ENCODE results near the gene GPR42. TPM values are rescaled to one million over a fixed set of nuclear protein-coding genes. Genes with fewer than 3 reads are reported as not detected.
"Not testable (repeated sequence)": the region's sequence is repeated elsewhere in the genome, so short reads cannot be mapped to it uniquely, and the experiment has no call there.

Gene GPR42
- total RNA-seq, 1 donor from 2014 or later: not detected

DNA sequence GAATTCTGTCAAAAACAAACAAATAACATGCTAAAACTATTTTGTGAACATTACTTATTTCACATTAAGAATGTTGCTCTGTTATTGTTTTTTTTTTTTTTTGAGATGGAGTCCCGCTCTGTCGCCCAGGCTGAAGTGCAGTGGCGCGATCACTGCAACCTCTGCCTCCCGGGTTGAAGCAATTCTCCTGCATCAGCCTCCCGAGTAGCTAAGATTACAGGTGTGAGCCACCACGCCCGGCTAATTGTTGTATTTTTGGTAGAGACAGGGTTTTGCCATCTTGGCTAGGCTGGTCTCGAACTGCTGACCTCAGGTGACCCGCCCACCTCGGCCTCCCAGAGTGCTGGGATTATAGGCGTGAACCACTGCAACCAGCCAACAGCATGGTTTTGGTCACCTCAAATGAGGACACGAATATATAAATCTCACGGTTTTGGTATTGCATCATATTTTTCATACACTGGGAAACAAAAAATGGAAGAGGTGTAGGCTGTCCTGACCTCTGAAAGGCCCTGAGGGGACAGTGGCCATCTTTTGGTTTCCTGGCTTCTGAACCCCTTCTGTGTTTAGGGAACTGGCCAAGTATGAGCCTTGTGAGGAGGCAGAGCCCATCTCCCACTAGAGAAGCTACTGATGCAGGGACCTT lies 25.5 kb downstream of the GPR42 start:
- DNase-seq (ENCODE audit: low read depth in 2 of 2): no peak

DNA sequence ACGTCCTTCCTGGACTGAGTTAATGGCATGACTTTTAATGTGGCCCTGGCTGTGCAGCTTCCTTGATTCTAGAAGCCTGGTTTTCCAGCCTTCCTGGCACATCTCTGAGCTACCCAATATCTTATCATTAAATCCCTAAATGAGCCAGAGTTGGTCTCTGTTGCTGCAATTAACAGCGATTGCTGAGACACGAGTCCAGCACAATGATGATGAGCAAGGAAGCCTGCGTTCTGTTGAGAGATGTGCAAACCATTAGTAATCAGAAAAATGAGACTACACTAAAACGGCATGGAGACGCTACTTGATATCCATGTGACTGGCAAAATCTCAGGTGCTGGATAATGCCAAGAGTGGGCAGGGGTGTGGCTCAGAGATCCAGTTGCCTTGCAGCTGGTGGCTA lies 26.2 kb downstream of the GPR42 start:
- no peak for DNase-seq (ENCODE audit: low read depth in 2 of 2)

DNA sequence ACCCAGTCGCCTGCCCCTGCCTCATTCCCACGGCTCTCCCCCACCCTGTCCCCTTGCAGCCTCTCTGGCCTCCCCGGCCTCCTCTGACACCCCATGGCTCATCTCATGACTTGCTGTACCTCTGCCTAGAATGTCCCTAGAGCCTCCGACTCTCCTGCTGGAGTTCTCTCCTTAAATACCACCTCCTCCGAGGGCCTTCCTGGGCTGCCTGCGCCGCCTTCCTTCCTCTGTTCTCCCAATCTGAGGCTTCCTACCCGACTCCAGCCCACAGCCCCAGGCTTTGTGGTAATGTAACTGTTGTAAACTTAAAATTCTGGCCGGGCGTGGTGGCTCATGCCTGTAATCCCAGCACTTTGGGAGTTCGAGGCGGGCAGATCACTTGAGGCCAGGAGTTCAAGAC lies 27.7 kb downstream of the GPR42 start:
- DNase-seq (ENCODE audit: low read depth in 2 of 2): no peak

DNA sequence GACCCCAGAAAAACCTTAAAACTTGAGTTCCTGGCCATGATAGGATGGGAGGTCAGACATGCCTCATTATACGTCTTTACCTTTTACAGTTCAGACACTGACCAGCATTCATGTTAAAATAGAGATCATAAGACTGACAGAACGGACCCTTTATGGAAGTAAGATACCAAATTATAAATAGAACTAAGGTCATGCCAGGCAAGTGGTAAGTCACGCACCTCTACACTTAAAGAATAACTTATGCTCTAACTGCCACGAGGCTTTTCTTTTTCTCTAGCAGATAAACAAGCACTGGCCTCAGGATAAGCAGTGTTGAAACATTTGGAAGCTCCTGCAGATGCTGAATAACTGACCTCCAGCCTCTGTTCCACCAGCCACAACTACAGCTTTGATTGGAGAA lies 28.4 kb downstream of the GPR42 start:
- DNase-seq (ENCODE audit: low read depth in 2 of 2): no peak

DNA sequence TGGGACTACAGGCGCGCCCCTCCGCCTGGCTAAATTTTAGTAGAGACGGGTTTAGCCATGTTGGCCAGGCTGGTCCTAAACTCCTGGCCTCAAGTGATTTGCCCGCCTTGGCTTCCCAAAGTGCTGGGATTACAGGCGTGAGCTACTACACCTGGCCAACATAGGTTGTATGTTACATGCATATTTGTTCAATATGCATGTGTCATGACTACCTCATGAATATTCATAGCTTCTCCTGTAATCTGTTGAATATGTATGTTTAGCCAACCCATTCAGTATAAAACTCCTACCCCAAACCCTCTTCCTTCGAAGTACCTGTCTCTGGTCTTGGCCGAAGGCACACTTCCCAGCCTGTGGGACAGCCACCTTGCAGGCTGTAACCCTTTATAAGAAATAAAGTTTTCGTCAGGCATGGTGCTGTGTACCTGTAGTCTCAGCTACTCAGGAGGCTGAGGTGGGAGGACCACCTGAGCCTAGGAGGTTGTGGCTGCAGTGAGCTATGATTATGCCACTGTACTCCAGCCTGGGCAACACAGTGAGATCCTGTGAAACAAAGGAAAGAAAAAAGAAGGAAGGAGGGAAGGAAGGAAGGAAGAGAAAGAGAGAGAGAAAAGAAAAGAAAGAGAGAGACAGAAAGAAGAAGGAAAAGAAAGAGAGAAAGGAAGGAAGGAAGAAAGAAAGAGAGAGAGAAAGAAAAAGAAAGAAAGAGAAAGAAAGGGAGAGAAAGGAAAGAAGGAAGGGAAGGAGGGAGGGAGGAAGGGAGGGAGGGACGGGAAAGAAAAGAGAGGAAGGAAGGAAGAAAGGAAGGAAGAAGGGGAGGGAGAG lies 29.3 kb downstream of the GPR42 start:
- no peak for DNase-seq (ENCODE audit: low read depth in 2 of 2)

DNA sequence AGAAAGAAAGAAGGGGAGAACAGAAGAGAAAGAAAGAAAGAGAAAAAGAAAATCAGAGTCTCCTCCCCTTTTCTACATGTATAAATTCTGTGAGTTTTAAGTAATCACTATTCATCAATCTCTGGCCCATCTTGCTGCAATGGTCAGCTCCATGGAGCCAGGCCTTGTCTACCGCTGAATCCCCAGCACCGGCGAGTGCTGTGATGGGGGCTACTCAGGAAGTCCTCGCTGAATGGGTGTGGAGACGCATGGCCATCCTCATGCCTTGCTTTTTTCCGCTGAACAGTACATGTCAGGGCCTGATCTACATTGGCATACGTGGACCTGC lies 29.9 kb downstream of the GPR42 start:
- DNase-seq (ENCODE audit: low read depth in 2 of 2): no peak

DNA sequence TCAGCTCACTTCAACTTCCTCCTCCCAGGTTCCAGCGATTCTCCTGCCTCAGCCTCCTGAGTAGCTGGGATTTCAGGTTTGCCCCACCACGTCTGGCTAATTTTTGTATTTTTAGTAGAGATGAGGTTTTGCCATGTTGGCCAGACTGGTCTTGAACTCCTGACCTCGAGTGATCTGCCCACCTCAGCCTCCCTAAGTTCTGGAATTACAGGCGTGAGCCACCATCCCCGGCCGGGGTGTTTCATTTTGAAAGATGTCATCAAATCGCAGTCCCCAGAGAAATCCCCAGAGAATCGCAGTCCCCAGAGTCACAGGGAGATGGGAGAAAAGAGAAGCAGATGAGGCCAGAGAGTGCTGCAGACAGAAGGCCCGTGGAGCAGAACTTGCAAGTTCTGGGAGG lies 30.5 kb downstream of the GPR42 start:
- not testable (repeated sequence) for DNase-seq (ENCODE audit: low read depth in 2 of 2)

DNA sequence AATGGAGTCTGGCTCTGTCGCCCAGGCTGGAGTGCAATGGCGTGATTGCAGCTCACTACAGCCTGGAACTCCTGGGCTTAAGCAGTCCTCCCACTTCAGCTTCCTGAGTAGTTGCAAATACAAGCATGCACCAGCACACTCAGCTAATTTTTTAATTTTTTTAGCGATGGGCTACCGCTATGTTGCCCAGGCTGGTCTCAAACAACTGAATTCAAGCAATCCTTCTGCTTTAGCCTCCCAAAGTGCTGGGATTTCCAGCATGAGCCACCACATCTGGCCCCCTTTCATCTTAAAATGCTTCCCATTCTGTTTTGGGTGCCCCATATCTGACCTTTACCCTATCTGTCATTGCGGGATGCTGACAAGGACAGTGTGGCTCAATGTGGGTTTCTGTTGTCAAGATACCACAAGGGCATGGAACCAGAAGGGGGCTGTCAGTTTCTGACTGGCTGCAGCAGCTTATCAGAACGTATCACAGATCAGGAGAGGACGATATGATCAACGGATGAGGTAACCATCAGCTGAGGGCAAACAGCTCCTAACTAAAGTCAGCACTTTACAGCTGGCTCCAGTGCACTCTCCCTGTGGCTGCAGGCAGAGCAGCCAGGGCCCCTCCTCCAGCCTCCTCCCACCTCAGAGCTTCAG lies 32.4 kb downstream of the GPR42 start:
- DNase-seq (ENCODE audit: low read depth in 2 of 2): no peak

DNA sequence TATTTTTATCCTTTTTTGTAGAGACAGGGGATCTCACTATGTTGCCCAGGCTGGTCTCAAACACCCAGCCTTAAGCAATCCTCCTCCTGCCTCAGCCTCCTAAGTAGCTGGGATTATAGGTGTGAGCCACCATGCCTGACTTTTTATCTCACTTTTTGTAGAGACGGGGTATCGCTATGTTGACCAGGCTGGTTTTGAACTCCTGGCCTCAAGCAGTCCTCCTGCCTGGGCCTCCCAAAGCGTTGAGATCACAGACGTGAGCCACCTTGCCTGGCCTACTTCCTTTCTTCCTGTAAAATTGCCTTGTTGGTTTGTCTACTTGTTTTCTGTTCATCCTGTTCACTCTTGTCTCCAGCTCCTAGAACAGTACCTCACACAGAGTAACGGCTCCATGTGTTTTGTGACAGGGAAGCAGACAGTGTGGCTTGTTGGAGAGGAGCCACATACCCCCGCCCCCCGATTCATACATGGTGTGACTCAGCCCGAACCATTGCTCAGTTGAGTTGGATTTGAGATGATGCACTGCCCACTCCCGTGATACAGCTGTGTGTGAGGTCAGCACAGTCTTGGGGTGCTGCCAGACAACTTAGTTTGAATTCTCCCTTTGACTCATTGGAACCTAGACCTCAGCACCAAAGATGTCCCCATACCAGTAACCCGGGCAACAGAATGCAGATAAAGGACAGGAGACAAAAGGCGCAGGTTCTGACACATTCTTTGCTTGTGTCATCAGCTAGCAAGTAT lies 34.2 kb downstream of the GPR42 start:
- DNase-seq (ENCODE audit: low read depth in 2 of 2): no peak

DNA sequence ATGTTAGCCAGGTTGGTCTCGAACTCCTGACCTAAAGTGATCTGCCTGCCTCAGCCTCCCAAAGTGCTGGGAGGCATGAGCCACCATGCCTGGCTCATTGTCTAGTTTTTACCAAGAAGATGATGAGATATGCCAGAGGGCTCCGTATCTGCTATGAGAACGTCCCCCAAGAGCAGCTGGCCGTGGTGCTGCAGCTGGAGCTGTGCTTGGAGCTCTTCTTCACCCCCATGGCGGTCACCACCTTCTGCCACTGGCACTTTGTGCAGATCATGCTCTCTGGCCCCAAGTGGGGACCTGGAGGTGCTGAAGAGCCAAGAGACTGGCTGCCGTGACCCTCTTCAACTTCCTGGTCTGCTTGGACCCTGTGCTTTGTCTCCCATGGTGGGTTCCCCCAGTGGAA lies 36.8 kb downstream of the GPR42 start:
- no peak for DNase-seq (ENCODE audit: low read depth in 2 of 2)

DNA sequence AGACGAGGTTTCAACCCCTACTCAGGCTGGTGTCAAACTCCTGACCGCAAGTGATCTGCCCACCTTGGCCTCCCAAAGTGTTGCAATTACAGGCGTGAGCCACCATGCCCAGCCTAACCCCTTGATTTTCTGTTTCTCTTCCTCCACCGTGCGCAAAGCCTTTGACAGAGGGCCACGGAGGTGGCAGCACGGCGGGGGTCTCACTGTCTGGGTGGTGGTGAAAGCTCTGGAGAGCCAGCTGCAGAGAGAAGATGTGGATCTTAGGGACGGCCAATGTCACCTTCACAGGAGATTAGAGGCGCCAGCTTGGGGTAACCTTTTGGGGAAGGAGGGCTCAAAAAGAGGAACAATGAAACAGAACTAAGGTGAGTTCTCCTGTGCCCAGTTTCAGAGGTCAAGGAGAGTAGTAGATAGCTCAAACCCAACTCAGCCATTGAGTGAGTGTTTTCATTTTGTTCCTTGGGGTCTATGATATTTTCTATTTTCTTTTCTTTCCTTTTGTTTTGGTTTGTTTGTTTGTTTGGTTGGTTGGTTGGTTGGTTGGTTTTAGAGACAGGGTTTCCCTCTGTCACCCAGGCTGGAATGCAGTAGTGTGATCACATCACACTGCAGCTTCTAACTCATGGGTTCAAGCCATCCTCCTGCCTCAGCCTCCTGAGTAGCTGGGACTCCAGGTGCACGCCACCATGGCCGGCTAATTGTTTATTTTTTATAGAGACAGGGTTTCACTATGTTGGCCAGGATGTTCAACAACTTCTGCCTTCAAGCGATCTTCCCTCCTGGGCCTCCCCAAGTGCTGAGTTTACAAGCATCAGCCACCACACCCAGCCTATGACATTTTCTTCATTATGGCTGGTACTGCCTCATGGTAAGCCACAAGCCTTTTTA lies 37.7 kb downstream of the GPR42 start:
- DNase-seq (ENCODE audit: low read depth in 2 of 2): no peak

DNA sequence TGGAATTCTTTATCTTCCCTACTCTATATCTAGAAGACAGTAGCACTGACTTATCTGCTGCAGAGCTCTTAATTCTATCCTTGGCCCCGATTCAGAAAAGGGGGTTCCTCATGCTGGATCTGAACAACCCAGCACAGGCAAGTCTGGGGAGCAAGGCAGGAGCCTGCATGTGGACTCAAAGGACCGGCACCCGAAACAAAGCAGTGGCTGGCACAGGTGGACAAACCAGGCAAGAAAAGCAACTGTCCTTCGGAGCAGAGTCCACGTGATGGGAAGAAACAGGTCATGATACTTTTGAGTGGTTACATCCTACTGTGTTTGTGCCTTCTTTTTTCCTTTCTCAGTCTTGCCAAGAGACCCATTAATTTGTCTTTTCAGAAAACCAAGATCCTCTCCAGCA lies 38.3 kb downstream of the GPR42 start:
- no peak for DNase-seq (ENCODE audit: low read depth in 2 of 2)

DNA sequence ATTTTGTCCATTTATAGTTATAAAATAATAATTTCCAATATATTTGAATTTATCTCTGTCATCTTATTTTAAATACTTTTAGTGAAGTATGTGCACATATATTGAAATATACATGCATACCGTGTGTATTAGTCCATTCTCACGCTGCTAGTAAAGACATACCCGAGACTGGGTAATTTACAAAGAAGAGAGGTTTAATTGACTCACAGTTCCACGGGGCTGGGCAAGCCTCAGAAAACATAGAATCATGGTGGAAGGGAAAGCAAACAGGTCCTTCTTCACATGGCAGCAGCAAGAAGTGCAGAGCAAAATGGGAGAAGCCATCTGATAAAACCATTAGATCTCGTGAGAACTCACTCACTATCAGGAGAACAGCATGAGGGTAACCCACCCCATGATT lies 39.6 kb downstream of the GPR42 start:
- no peak for DNase-seq (ENCODE audit: low read depth in 2 of 2)

DNA sequence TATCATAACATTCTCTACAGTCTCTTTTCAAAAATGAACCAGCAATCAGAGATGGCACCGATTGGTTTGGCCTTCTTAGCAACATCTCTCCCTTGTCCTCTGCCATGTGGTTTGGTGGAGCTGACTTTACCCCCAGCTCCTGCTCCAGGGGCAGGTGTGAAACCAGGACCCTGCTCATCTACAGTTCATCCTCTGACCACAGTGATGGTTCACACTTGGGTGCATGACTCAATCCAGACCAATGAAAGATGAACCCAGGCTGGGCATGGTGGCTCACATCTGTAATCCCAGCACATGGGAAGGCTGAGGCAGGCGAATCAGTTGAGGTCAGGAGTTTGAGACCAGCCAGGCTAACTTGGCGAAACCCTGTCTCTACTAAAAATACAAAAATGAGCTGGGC lies 43.6 kb downstream of the GPR42 start:
- no peak for DNase-seq (ENCODE audit: low read depth in 2 of 2)

DNA sequence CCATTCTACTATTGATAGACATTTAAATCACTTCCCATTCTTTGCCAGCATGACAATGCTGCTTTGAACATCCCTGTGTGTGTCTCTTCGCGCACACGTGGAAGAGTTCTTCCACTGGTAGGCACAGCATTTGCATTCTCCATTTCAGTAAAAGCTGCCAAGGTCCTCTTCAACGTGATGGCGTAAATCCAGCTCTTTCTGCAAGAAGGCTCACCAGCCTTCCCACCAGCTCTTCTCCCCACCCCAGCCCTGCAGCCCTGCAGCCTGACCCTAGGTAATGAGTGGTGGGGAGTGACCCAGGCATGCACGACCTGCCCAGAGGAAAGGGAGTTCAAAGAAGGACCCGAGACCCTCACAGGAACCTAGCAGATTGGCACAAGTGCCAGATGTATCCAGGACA lies 45.5 kb downstream of the GPR42 start:
- no peak for DNase-seq (ENCODE audit: low read depth in 2 of 2)

DNA sequence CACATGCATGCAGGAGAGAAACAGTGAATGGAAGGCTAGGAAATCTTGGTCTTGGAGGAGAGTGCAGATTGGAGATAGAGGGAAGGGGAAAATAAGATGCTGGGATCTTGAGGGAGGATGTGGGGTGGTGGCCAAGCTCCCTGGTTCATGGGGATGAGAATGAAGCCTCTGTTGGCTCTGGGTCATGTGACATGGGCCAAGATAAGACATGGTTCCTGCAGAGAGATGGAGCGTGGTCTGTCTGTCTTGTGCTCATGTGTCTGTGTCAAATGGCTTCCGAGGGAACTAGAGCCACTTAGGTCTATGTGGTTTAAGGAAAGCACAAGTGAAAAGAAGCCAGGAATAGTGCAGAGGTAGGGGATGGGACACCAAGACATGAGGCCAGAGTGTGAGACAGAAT lies 46.4 kb downstream of the GPR42 start:
- DNase-seq (ENCODE audit: low read depth in 2 of 2): no peak

DNA sequence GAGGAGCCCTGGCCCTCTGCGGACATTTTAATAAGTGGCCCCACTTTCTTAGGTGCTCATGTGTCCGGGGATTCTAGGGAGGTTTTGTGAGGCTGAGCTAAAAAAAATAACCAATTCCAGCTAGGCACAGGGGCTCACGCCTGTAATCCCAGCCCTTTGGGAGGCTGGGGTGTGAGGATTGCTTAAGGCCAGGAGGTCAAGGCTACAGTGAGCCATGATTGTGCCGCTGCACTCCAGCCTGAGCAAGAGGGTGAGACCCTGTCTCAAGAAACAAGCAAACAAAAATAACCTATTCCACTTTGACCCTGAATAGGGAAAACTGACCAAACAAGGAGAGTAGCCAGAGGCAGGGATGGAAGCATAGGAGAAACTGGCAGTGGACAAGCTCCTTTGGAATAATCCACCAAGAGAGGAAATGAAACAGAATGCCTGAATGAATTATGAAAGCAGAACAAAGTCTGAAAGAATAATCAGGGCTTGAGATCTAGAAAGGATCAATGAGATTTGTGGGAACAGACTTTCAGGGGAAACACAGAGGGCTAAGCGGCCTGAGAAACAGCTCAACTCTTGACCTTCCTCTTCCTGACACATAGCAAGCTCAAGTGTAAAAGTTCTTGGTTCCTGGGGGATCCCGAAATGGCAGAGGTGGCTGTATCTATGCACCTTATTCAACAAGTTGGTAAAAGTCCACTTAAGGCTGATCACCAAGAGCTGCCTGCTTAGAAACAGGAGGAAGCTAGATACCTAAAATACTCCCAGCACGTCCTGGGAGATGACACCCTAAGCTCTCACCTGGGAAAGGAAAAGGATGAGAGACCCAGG lies 47.1 kb downstream of the GPR42 start:
- no peak for DNase-seq (ENCODE audit: low read depth in 2 of 2)

DNA sequence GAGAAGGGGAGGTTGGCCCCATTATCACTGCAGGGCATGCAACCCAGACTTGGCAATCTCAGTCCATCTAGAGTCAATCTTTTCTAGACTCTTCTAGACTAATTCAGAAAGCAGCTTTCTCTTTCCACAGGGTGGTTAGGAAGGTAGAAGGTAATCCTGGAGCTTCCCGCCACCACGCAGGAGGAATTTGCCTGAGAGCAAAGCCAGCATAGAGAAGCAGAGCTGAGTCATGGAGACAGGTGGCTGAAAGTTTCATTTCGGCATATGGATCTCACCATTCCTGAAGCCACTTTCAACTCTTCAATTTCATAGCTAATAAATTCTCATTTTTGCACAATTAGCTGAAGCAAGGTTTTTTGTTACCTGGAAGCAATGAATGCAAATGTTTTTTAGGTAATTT lies 48.2 kb downstream of the GPR42 start:
- DNase-seq (ENCODE audit: low read depth in 2 of 2): no peak

DNA sequence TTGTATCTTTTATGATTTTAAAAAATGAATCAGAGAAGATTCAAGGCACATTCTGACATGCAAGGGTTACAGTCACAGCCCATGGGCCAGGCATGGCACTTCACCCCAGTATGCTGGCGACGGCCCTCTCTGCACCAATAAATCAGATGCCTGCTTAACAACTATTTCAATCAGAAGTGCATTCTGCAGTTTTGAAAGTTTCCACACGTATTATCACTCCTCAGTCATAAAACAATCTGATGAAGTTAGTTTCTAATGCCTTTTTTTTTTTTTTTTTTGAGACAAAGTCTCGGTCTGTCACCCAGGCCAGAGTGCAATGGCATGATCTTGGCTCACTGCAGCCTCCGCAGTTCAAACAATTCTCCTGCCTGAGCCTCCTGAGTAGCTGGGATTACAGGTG lies 48.9 kb downstream of the GPR42 start:
- DNase-seq (ENCODE audit: low read depth in 2 of 2): no peak

DNA sequence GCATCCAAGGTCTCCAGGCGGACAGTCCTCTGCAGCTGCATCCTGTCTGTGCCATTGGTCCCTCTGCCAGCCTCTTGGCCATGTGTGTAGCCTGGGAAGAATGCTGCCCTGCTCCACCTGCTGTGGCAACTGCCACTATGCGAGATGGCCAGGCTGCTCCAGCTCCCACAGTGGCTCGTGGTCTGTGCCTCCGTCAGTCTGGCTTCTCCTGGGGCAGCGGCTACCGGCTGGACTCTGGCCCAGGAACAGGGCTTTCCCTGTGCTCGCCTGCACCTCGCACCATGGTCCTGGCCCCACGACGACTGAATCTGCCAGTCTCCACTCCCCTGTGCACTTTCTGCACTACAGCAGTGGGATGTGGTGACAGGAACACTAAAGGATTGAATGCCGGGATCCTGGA lies 50.5 kb downstream of the GPR42 start:
- DNase-seq (ENCODE audit: low read depth in 2 of 2): no peak
